Measurements from ENCODE around the gene SHROOM2.

DNA sequence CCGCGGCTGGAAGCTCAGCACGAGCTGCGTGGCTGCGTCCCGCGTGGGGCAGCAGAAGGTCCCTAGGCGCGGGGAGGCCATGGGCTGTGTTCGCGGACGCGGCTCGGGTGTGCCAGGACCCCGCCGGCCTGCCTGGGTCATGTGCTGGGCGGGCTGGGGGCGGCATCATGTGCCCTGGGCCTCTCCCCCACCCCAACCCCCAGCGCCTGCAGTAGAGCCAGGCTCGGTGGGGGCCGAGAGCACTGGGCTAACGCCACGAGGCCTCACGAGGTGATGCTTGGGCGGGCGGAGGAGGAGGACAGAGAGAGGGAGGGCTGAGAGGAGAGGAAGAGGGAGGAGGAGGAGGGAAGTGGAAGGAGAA lies 20.5 kb upstream of the SHROOM2 start, which contains the start of gene GPR143:
- TF ChIP-seq POLR2A (IDR thresholded peaks at IDR 0.05; ENCODE audit: low read length) (no peak), GATA1 (IDR thresholded peaks at IDR 0.05; ENCODE audit: low read depth, low read length) (no peak)
